GM19043 (cell line): Measurements from ENCODE around the gene RPUSD2.
"Not testable (repeated sequence)": the region's sequence is repeated elsewhere in the genome, so short reads cannot be mapped to it uniquely, and the experiment has no call there.

Experiments used
- ATAC-seq: cut with Tn5 transposase; IDR thresholded peaks from one replicate; pipeline ENCODE4 v1.9.1; 2021; ENCODE audit warnings: low read depth; ENCODE audit not compliant: unreplicated experiment

RPUSD2 gene

GRCh38 chr15:40565333-40566238 lies 3.5 kb upstream of the RPUSD2 start:
- no peak for ATAC-seq

- ATAC-seq: no peak
Observed at GRCh38 chr15:40567111-40567510, 2.0 kb upstream of the RPUSD2 start.

GRCh38 chr15:40575113-40575512 lies 6.0 kb downstream of the RPUSD2 start:
- ATAC-seq: no peak

GRCh38 chr15:40576914-40577313 lies 7.8 kb downstream of the RPUSD2 start:
- not testable (repeated sequence) for ATAC-seq

- ATAC-seq: no peak
Observed at GRCh38 chr15:40578892-40579291, 9.8 kb downstream of the RPUSD2 start.

- not testable (repeated sequence) for ATAC-seq
Observed at GRCh38 chr15:40581796-40582195, 12.7 kb downstream of the RPUSD2 start.

- ATAC-seq: no peak
Observed at GRCh38 chr15:40582726-40583246, 13.7 kb downstream of the RPUSD2 start.

GRCh38 chr15:40584191-40584590 lies 15.1 kb downstream of the RPUSD2 start:
- no peak for ATAC-seq

- ATAC-seq: no peak
Observed at GRCh38 chr15:40590667-40591050, 21.6 kb downstream of the RPUSD2 start.

GRCh38 chr15:40591389-40591788 lies 22.3 kb downstream of the RPUSD2 start:
- no peak for ATAC-seq

GRCh38 chr15:40593165-40593564 lies 24.1 kb downstream of the RPUSD2 start:
- ATAC-seq: no peak

GRCh38 chr15:40593588-40594428 lies 24.7 kb downstream of the RPUSD2 start, which contains the start of gene KNL1:
Gene KNL1, plus strand, starts transcription at chr15:40594249. Its CDS starts 8,683 bp downstream, at chr15:40602932.
- ATAC-seq: peak; percentile 66

GRCh38 chr15:40594429-40594836 lies 25.3 kb downstream of the RPUSD2 start:
- ATAC-seq: peak; percentile 32

- no peak for ATAC-seq
Observed at GRCh38 chr15:40595219-40595618, 26.1 kb downstream of the RPUSD2 start.

- ATAC-seq: no peak
Observed at GRCh38 chr15:40595773-40596172, 26.7 kb downstream of the RPUSD2 start.

GRCh38 chr15:40597024-40597423 lies 27.9 kb downstream of the RPUSD2 start:
- no peak for ATAC-seq

- no peak for ATAC-seq
Observed at GRCh38 chr15:40598126-40598525, 29.0 kb downstream of the RPUSD2 start.

GRCh38 chr15:40598672-40599071 lies 29.6 kb downstream of the RPUSD2 start:
- no peak for ATAC-seq

- no peak for ATAC-seq
Observed at GRCh38 chr15:40600956-40601355, 31.9 kb downstream of the RPUSD2 start.

- no peak for ATAC-seq
Observed at GRCh38 chr15:40603935-40604334, 34.8 kb downstream of the RPUSD2 start.

GRCh38 chr15:40613080-40613479 lies 44.0 kb downstream of the RPUSD2 start:
- ATAC-seq: no peak
